ENCODE data around the gene ARL4D.

- TF ChIP-seq CTCF (IDR thresholded peaks at IDR 0.05; ENCODE audit: low read length), result no peak
- no peak for TF ChIP-seq EZH2 (optimal IDR thresholded peaks at IDR 0.05; ENCODE audit: low read depth, low read length)
These were observed 5.1 kb downstream of the ARL4D start for GRCh38 chr17:43403846-43404245.

All from MM.1S (cell line).